GM18951 (cell line): ENCODE measurements around the gene IFT52.
"Not testable (repeated sequence)": the region's sequence is repeated elsewhere in the genome, so short reads cannot be mapped to it uniquely, and the experiment has no call there.

Source experiments
- POLR2A ChIP-seq: IDR thresholded peaks from 4 replicates; pipeline ENCODE4 v1.6.1; 2011; ENCODE audit warnings: mild to moderate bottlenecking; ENCODE audit not compliant: insufficient read length, insufficient read depth; ENCODE audit errors: extremely low read depth
- in situ Hi-C: fragments of 300-500 bp; cut with MboI; formaldehyde crosslinking; loops from one replicate; pipeline ENCODE4 v1.12.0; 2022; ENCODE audit warnings: low sequenced_read_pairs, mixed read lengths, inconsistent platforms; ENCODE audit not compliant: unreplicated experiment

The IFT52 gene

DNA sequence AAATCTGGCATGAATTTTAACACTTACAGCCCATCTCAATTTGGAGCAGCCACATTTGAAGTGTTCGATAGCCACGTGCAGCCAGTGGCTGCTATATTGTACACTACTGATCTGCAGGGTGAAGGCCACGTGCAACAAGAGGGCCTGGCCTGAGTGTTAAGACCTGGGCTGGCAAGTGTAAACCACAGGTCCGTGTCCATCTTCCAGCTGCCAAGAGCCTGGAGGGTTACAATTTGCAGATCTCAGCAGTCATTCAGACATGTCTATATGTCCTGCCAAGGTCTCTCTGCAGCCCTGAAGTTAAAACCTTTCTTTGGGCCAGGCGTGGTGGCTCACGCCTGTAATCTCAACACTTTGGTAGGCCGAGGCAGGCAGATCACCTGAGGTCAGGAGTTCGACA lies 17.8 kb upstream of the IFT52 start:
- in situ Hi-C loops: no loop called here
- no peak for TF ChIP-seq POLR2A

DNA sequence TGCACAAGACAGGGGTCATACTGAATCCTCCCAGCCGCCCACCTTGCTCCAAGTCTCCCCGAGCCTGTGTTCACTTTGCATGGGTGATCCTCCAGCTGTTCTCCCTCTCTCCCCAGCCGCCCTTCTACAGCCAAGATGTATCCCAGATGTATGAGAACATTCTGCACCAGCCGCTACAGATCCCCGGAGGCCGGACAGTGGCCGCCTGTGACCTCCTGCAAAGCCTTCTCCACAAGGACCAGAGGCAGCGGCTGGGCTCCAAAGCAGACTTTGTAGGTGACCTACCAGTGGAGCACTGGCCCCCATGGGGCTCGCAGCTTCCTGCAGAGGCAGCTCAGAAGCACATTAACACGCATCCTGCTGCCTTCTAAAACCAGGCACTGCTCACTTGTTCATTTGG lies 14.6 kb upstream of the IFT52 start:
- in situ Hi-C loops: no loop called here
- no peak for TF ChIP-seq POLR2A

DNA sequence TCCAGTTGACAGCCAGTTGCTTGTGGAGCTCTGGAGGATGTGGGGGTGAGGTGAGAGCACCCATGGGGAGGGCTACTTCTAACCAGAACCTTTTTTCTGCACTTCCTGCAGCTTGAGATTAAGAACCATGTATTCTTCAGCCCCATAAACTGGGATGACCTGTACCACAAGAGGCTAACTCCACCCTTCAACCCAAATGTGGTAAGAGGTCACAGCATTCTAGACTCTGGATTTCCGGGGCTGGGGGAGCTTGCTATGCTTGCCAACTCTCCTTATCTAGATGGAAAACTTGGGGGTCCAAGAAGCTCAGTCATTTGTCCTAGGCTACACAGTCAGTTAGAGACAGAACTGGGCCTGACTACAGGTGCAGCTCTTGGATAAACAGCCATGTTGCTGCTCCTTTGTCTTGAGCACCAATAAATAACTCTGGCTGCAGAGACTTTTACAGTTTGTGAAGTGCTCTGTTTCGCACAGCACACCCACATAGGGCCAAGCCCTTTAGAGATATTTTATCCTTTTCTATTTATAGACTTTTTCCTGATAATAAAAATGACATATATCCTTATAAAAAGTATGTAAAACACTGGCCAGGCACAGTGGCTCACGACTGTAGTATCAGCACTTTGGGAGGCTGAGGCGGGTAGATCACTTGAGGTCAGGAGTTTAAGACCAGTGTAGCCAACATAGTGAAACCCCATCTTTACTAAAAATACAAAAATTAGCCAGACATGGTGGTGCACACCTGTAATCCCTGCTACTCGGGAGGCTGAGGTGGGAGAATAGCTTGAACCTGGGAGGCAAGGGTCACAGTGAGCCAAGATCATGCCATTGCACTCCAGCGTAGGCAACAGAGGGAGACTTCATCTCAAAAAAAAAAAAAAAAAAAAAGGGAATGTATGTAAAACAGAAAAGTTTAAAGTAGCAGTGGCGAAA lies 10.6 kb upstream of the IFT52 start:
- in situ Hi-C loops: no loop called here
- TF ChIP-seq POLR2A: no peak

DNA sequence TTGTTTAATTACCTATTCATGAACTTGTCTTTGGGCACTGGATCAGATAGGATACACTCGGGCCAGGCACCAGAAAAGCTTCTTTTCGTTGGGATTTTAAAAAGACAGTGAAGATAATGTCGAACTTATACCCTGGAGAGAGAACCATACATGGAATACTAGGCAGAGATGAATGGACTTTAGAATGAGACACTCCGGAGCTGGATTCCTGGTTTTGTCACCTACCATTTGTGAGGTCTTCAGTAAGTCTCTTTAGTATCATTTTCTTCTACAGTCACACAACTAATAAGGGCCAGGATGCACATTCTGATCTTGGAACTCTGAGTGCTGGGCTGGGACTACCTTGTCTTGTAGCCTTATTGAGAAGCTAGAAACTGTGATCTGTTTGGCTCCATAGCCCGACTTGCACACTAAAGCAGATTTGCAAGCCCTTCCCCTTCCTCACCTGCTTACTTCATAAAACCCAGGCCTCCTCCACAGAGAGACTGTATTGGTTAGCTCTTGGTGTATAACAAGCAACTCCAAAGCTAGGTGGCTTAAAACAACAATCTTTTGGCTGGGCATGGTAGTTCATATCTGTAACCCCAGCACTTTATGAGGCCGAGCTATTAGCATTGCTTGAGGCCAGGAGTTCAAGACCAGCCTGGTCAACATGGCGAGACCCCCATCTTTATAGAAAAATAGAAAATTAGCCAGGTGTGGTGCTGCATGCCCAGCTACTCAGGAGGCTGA lies 7.4 kb upstream of the IFT52 start:
- in situ Hi-C loops: no loop called here
- TF ChIP-seq POLR2A: no peak

DNA sequence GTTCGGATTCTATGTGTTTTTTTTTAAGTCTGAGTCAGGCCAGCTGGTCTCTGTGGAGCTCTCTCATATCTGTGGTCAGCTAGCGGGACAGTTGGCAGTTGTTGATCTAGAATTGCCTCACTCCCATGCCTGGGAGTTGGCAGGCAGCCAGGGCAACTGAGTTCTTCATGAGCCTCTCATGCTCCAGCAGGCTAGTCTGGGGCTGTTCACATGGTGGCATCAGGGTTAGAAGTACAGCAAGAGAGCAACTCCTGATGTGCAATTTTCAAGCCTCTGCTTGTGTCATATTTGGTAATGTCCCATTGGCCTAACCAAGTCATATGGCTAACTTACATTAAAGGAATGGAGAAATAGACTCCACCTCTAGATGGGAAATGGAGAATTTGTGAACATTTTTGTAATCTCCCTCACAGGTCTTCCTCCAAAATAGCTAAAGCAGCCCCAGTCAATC lies 6.7 kb upstream of the IFT52 start:
- in situ Hi-C loops: no loop called here
- TF ChIP-seq POLR2A: no peak

DNA sequence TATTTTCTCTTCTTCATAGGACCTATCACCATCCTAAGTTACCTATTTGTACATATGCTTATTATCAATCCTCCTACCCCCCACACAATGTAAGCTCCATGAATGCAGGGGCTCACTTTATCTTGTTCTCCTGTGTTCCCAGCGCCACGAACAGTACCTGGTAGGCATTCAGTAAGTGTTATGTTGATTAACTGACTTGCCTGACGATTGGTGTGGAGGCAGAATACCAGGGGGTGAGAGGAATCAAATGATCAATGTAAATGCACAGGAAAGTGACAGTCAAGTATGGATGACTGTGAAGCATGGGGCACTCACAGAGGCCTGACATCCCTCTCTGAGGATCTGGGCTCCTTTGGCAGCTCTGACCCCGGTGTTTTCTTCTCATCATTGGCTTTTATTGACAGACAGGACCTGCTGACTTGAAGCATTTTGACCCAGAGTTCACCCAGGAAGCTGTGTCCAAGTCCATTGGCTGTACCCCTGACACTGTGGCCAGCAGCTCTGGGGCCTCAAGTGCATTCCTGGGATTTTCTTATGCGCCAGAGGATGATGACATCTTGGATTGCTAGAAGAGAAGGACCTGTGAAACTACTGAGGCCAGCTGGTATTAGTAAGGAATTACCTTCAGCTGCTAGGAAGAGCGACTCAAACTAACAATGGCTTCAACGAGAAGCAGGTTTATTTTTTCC lies 6.1 kb upstream of the IFT52 start:
- TF ChIP-seq POLR2A: no peak
- in situ Hi-C loops: no loop called here

DNA sequence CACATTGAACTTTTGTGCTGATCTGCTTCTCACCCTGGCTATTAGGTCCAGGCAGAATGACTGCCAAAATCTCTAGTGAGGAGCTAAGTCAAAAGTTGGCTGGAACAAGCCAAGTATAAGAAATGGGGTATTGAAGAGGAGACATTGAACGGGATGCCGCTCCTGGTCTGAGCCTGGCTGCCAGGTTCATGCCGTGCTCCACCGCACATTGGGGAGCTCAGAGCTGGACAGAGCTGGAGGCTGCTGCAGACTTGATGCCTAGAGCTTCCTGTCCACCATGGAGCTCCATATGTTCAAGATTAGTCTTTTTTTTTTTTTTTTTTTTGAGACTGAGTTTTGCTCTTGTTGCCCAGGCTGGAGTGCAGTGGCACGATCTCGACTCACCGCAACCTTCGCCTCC lies 4.1 kb upstream of the IFT52 start:
- in situ Hi-C loops: no loop called here
- TF ChIP-seq POLR2A: no peak

DNA sequence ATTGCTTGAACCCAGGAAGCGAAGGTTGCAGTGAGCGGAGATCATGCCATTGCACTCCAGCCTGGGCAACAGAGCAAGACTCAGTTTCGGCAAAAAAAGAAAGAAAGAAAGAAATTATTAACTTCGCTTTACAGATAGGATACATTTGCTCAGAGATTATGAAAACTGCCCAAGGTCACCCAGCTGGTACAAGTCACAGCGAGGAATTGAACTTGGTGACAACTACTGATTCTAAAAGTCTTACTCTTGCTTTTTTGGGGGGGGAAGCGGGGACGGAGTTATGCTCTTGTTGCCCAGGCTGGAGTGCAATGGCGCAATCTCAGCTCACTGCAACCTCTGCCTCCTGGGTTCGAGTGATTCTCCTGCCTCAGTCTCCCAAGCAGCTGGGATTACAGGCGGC lies 2.2 kb upstream of the IFT52 start:
- in situ Hi-C loops: not testable (repeated sequence)

DNA sequence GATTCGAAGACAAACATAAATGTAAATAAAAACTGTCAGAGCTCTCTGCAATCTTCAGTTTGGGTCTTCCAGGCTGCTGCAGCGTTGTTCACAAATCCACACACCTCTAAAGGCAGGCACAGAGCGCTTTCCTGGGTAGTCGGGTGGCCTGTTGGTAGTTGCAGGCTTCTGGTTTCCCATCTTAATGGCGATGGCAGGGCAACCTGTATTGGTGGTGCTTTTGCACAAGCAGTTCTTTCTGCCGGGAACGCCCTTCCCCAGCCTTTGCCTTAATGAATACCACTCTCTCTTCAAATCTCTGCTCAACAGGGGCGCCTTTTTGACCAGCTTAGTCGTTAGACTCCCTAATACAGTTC lies 723 bp upstream of the IFT52 start:
- no peak for TF ChIP-seq POLR2A
- in situ Hi-C loops: no loop called here

DNA sequence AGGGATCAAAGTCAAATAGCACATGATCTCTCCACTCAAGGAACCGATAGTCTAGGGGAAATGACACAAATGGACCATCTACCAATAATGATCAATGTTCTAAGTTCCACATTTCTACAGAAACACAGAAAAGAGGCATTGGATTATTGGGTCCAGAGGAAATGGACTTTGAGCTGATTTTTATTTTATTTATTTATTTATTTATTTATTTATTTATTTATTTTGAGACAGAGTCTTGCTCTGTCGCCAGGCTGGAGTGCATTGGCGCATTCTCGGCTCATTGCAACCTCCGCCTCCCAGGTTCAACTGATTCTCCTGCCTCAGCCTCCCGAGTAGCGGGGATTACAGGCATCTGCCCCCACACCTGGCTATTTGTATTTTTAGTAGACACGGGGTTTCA lies 11.2 kb downstream of the IFT52 start:
- in situ Hi-C loops: not testable (repeated sequence)

DNA sequence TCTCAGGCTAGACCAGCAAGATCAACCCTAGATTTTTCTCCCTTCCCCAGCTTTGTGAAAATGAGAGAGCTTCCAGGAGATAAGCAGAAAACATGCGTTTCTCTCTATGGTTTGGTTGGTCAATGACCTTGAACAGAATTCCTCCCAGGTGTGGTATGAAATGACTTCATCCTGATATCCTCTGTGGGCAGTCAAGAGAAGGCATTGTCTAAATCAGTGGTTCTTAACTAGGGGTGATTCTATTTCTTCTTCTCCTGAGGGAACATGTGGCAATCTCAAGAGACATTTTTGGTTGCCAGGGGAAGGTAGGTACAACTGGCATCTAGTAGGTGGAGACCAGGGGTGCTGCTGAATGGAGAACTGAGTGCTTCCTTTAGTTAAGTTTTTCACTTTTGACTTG lies 12.4 kb downstream of the IFT52 start:
- no peak for TF ChIP-seq POLR2A
- in situ Hi-C loops: no loop called here

DNA sequence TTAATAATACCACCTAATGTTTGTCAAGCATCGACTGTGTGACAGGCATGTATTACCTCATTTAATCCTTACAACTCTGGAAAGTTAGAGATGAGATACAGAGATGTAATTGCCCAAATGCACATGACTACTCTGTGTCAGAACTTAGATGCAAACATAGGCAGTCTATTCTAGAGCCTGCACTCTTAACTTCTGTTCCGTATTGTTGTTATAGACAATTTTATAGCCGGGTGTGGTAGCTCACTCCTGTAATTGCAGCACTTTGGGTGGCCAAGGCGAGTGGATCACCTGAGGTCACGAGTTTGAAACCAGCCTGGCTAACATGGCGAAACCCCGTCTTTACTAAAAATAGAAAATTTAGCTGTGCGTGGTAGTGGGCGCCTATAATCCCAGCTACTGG lies 15.0 kb downstream of the IFT52 start:
- in situ Hi-C loops: no loop called here
- no peak for TF ChIP-seq POLR2A

DNA sequence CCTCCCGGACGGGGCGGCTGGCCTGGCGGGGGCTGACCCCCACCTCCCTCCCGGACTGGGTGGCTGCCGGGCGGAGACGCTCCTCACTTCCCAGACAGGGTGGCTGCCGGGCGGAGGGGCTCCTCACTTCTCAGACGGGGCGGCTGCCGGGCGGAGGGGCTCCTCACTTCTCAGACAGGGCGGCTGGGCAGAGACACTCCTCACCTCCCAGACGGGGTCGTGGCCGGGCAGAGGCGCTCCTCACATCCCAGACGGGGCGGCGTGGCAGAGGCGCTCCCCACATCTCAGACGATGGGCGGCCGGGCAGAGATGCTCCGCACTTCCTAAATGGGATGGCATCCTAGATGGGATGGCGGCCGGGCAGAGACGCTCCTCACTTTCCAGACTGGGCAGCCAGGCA lies 16.5 kb downstream of the IFT52 start:
- in situ Hi-C loops: not testable (repeated sequence)

DNA sequence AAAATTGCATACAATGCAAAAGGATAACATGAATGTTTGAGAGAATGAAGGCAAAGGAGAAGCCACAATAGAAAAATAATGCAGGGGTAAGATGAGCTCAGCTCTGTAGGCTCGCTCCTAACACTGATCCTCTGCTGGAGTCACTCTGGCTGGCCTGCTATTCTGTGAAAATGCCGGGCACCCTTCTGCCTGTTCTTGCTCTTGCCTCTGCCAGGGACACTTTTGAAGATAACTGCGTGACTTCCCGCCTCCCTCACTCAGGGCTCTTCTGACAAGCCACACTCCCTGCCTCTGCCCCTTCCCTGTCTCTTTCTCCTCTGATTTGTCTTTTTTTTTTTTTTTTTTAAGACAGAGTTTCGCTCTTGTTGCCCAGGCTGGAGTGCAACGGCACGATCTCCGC lies 40.9 kb downstream of the IFT52 start:
- in situ Hi-C loops: no loop called here
- TF ChIP-seq POLR2A: no peak
